K562 (cell line): ENCODE data around the gene KCND1. TPM values are rescaled to one million over a fixed set of nuclear protein-coding genes. Genes with fewer than 3 reads are reported as not detected.

Source experiments
- ARHGAP35 ChIP-seq: fragments of 450-650 bp; IDR thresholded peaks from 2 replicates; pipeline ENCODE4 v1.6.1; 2018; ENCODE audit not compliant: partially characterized antibody
- CBFA2T2 ChIP-seq: fragments of 450-650 bp; conservative IDR thresholded peaks from 2 replicates; pipeline ENCODE4 v1.6.1; 2017; ENCODE audit warnings: mild to moderate bottlenecking
- CBFB ChIP-seq: sonication (generic); formaldehyde crosslinking; IDR thresholded peaks from 2 replicates; pipeline ENCODE4 v1.4.0; 2020; ENCODE audit warnings: mild to moderate bottlenecking, missing genetic modification reagents
- CREB1 ChIP-seq, 2 experiments: sonication (generic) in 1 of 2; formaldehyde crosslinking in 1 of 2; IDR thresholded peaks; 2 replicates each; pipeline versions ENCODE4 v1.6.1 to v1.8.0; 2012 to 2022; ENCODE audit warnings: inconsistent platforms in 1 of 2, mild to moderate bottlenecking in 1 of 2, missing genetic modification reagents in 1 of 2, moderate library complexity in 1 of 2
- EGR1 ChIP-seq: fragments of 450-650 bp; conservative IDR thresholded peaks from 2 replicates; pipeline ENCODE4 v1.6.1; 2017; ENCODE audit warnings: mild to moderate bottlenecking
- ERF ChIP-seq: fragments of 450-650 bp; formaldehyde crosslinking; IDR thresholded peaks from 2 replicates; pipeline ENCODE4 v1.4.0; 2020; ENCODE audit warnings: mild to moderate bottlenecking, mixed read lengths
- LARP7 ChIP-seq: fragments of 450-650 bp; IDR thresholded peaks from 2 replicates; pipeline ENCODE4 v1.6.1; 2016
- MCM3 ChIP-seq: fragments of 450-650 bp; IDR thresholded peaks from 2 replicates; pipeline ENCODE4 v1.6.1; 2016
- MYBL2 ChIP-seq, 2 experiments: fragments of 450-650 bp in 1 of 2; sonication (generic) in 1 of 2; formaldehyde crosslinking in 1 of 2; IDR thresholded peaks; 2 replicates each; pipeline versions ENCODE4 v1.6.1 to v1.8.1; 2017 to 2022; ENCODE audit warnings: borderline replicate concordance in 1 of 2, inconsistent platforms in 1 of 2, low read depth in 1 of 2, mild to moderate bottlenecking in 1 of 2, missing genetic modification reagents in 1 of 2, moderate library complexity in 1 of 2
- PHF8 ChIP-seq: fragments of 200-600 bp; sonication (generic); IDR thresholded peaks from 2 replicates; pipeline ENCODE4 v1.6.1; 2012; ENCODE audit warnings: mixed run types, mild to moderate bottlenecking, inconsistent platforms, low read length, moderate library complexity, borderline replicate concordance
- POU5F1 ChIP-seq: fragments of 150-350 bp; IDR thresholded peaks from 2 replicates; pipeline ENCODE4 v1.6.1; 2014; ENCODE audit warnings: borderline replicate concordance, low read length, low read depth, mild to moderate bottlenecking; ENCODE audit not compliant: partially characterized antibody
- RBM22 ChIP-seq: fragments of 200-400 bp; formaldehyde crosslinking; IDR thresholded peaks from 2 replicates; pipeline ENCODE4 v1.6.1; 2018; ENCODE audit warnings: low read length, low read depth; ENCODE audit not compliant: poor library complexity, severe bottlenecking
- SIN3A ChIP-seq, 2 experiments: fragments of 150-350 bp in 1 of 2; IDR thresholded peaks; 2 replicates each; pipeline ENCODE4 v1.6.1; 2011 to 2016; ENCODE audit warnings: borderline replicate concordance in 2 of 2, low read depth in 2 of 2, low read length in 2 of 2, mild to moderate bottlenecking in 2 of 2, moderate library complexity in 2 of 2; ENCODE audit not compliant: control insufficient read depth in 1 of 2
- SMAD3 ChIP-seq: fragments of 450-650 bp; formaldehyde crosslinking; conservative IDR thresholded peaks from 2 replicates; pipeline ENCODE4 v1.4.0; 2020; ENCODE audit warnings: mild to moderate bottlenecking
- SMARCC2 ChIP-seq: fragments of 450-650 bp; IDR thresholded peaks from 2 replicates; pipeline ENCODE4 v1.6.1; 2017; ENCODE audit warnings: antibody characterized with exemption, moderate library complexity, mild to moderate bottlenecking, low read depth
- TAL1 ChIP-seq: fragments of 450-650 bp; IDR thresholded peaks from 2 replicates; pipeline ENCODE4 v1.6.1; 2016; ENCODE audit warnings: mild to moderate bottlenecking
- TRIM28 ChIP-seq: fragments of 450-650 bp; IDR thresholded peaks from 2 replicates; pipeline ENCODE4 v1.6.1; 2017
- ZNF12 ChIP-seq: sonication (generic); formaldehyde crosslinking; IDR thresholded peaks from 2 replicates; pipeline ENCODE4 v1.4.0; 2020; ENCODE audit warnings: mild to moderate bottlenecking, missing genetic modification reagents
- polyA plus RNA-seq, 8 experiments: library from polyadenylated mRNA; depleted of rRNA in 4 of 8; stranded (reverse) in 5 of 8; unstranded in 3 of 8; fragments of >200 nt; fragmentation: Nextera tagmentation in 2 of 8; fragmentation: Illumina TruSeq in 1 of 8; extraction: Ambion mirVana in 2 of 8; extraction: Trizol in 1 of 8; gene quantifications; 2 replicates each; pipeline versions ENCODE4 v1.2.1 to v1.2.3, GENCODE V29; 2011 to 2014; ENCODE audit warnings: inconsistent platforms in 1 of 8, missing spikeins in 1 of 8
- total RNA-seq, 7 experiments: library from RNA; depleted of rRNA in 6 of 7; stranded (reverse); fragments of >200 nt in 6 of 7; fragmentation: Illumina TruSeq in 2 of 7; extraction: Trizol in 2 of 7; gene quantifications; 2 replicates each; pipeline versions ENCODE4 v1.2.1 to v1.2.3, GENCODE V29; 2011 to 2021; ENCODE audit warnings: low replicate concordance in 1 of 7
- TF ChIP-seq, protein P1 (sequence below): fragments of 250-450 bp; sonication (Bioruptor Pico); IDR thresholded peaks from 2 replicates; pipeline ENCODE4 v1.5.0; 2020; ENCODE audit warnings: mild to moderate bottlenecking, borderline replicate concordance
- TF ChIP-seq, protein P2 (sequence below): fragments of 250-450 bp; sonication (Bioruptor Pico); IDR thresholded peaks from 2 replicates; pipeline ENCODE4 v1.9.0; 2021; ENCODE audit warnings: mild to moderate bottlenecking
- TF ChIP-seq, protein P3 (sequence below): fragments of 250-450 bp; sonication (Bioruptor Pico); IDR thresholded peaks from 2 replicates; pipeline ENCODE4 v1.8.0; 2021; ENCODE audit warnings: borderline replicate concordance, mild to moderate bottlenecking, moderate library complexity; ENCODE audit not compliant: poor library complexity, severe bottlenecking
- TF ChIP-seq, protein P4 (sequence below): fragments of 450-650 bp; formaldehyde crosslinking; conservative IDR thresholded peaks from 2 replicates; pipeline ENCODE4 v1.4.0; 2022; ENCODE audit warnings: mild to moderate bottlenecking, missing genetic modification characterization
- TF ChIP-seq, protein P5 (sequence below): sonication (generic); formaldehyde crosslinking; IDR thresholded peaks from 2 replicates; pipeline ENCODE4 v1.9.0; 2022; ENCODE audit warnings: mild to moderate bottlenecking, missing genetic modification reagents

KCND1 gene
- total and polyA plus RNA-seq, 9 of the 15 experiments (the other 6 are each of a cell fraction or from before 2014, with no cell fraction given), result 0.06 to 0.83 (median 0.39) TPM; not detected in 1

DNA sequence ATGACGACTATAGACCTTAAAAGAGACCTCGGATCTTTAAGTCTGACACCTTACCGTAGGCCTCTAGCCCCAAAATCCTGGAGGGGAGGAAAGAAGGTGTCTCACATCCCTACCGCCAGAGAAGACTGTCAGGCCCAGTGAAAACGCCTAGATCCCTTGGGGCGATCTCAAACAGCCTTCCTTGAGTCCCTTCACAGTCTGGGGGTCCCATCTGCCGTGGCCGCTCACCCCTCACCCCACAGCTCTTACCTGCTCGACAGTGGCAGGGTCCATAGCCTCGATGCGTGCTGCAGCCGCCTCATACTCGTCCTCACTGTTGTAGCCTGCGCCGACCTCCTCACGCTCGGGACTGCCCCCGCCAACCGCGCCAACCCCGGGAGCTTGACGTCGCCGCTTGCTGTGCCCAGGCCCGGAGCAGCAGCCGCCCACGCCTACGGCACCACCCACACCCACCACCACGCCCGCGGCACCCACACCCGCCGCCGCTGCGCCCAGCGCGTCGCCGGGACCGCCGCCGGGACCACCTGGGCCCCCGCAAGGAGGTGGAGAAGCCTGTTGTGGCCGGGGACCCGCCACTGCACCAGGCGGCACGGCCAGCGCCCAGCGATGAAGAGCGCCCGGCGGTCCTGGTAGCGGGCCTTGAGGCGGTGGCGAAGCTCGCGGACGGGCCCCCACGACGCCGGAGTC is 14.8 kb downstream of the KCND1 start (continued):
- TF ChIP-seq, protein P1, sequence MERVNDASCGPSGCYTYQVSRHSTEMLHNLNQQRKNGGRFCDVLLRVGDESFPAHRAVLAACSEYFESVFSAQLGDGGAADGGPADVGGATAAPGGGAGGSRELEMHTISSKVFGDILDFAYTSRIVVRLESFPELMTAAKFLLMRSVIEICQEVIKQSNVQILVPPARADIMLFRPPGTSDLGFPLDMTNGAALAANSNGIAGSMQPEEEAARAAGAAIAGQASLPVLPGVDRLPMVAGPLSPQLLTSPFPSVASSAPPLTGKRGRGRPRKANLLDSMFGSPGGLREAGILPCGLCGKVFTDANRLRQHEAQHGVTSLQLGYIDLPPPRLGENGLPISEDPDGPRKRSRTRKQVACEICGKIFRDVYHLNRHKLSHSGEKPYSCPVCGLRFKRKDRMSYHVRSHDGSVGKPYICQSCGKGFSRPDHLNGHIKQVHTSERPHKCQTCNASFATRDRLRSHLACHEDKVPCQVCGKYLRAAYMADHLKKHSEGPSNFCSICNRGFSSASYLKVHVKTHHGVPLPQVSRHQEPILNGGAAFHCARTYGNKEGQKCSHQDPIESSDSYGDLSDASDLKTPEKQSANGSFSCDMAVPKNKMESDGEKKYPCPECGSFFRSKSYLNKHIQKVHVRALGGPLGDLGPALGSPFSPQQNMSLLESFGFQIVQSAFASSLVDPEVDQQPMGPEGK (CRISPR knock-in tag), result no peak
- TF ChIP-seq SMARCC2, result no peak
- TF ChIP-seq LARP7, result no peak
- TF ChIP-seq PHF8, result peak; percentile 14; the same call in 1 of the 2 replicates
- TF ChIP-seq MYBL2 (IDR thresholded peaks at IDR 0.05; ENCODE audit: low read depth), result no peak
- TF ChIP-seq MYBL2 (CRISPR knock-in tag; IDR thresholded peaks at IDR 0.05; ENCODE audit: borderline replicate concordance), result no peak
- no peak for TF ChIP-seq TAL1
- TF ChIP-seq SMAD3 (CRISPR knock-in tag), result no peak
- no peak for TF ChIP-seq ERF (CRISPR knock-in tag)
- TF ChIP-seq MCM3, result no peak
- TF ChIP-seq SIN3A (IDR thresholded peaks at IDR 0.05; ENCODE audit: borderline replicate concordance in 2 of 2, control insufficient read depth in 1 of 2, low read depth in 2 of 2, low read length in 2 of 2), result 0 out of 4 replicates have a peak, but pooled peaks of 1 of the 2 experiments have one; percentile 6
- TF ChIP-seq ZNF12, result peak; percentile 56; the same call in 1 of the 2 replicates
- TF ChIP-seq CREB1 (IDR thresholded peaks at IDR 0.05), result no peak
- TF ChIP-seq CREB1 (CRISPR knock-in tag; IDR thresholded peaks at IDR 0.05), result peak; percentile 24; the same call in 1 of the 2 replicates
- no peak for TF ChIP-seq POU5F1
- peak; percentile 60; the same call in 1 of the 2 replicates for TF ChIP-seq CBFB (CRISPR knock-in tag)
- TF ChIP-seq, protein P2, sequence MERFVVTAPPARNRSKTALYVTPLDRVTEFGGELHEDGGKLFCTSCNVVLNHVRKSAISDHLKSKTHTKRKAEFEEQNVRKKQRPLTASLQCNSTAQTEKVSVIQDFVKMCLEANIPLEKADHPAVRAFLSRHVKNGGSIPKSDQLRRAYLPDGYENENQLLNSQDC (CRISPR knock-in tag), result no peak
- peak; percentile 63 for TF ChIP-seq EGR1
- TF ChIP-seq, protein P3, sequence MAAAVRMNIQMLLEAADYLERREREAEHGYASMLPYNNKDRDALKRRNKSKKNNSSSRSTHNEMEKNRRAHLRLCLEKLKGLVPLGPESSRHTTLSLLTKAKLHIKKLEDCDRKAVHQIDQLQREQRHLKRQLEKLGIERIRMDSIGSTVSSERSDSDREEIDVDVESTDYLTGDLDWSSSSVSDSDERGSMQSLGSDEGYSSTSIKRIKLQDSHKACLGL (CRISPR knock-in tag), result no peak
- no peak for TF ChIP-seq RBM22
- TF ChIP-seq ARHGAP35, result no peak
- TF ChIP-seq TRIM28, result no peak
- TF ChIP-seq, protein P4, sequence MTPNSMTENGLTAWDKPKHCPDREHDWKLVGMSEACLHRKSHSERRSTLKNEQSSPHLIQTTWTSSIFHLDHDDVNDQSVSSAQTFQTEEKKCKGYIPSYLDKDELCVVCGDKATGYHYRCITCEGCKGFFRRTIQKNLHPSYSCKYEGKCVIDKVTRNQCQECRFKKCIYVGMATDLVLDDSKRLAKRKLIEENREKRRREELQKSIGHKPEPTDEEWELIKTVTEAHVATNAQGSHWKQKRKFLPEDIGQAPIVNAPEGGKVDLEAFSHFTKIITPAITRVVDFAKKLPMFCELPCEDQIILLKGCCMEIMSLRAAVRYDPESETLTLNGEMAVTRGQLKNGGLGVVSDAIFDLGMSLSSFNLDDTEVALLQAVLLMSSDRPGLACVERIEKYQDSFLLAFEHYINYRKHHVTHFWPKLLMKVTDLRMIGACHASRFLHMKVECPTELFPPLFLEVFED (CRISPR knock-in tag), result no peak
- no peak for TF ChIP-seq CBFA2T2
- TF ChIP-seq, protein P5, sequence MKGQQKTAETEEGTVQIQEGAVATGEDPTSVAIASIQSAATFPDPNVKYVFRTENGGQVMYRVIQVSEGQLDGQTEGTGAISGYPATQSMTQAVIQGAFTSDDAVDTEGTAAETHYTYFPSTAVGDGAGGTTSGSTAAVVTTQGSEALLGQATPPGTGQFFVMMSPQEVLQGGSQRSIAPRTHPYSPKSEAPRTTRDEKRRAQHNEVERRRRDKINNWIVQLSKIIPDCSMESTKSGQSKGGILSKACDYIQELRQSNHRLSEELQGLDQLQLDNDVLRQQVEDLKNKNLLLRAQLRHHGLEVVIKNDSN, result no peak
